HTERT RPE-1 (cell line): ENCODE data around the gene ATG14.

Experiments used
- in situ Hi-C: fragments of 300-500 bp; cut with MboI; formaldehyde crosslinking; loops from 4 replicates; pipeline ENCODE4 v1.14.3; 2020; ENCODE audit warnings: low sequenced_read_pairs

ATG14 gene

GRCh38 chr14:55318694-55319093 is 92.9 kb downstream of the ATG14 start:
- in situ Hi-C loops, result no loop called here

GRCh38 chr14:55317542-55318306 is 93.9 kb downstream of the ATG14 start:
- in situ Hi-C loops, result no loop called here

- in situ Hi-C loops, result no loop called here
Measured at GRCh38 chr14:55316564-55316963, 95.1 kb downstream of the ATG14 start.
